HFF-Myc (cell line): ENCODE results near the gene HMG20B.

Experiments used
- DNase-seq: peaks from one replicate; pipeline ENCODE4 v3.0.0-alpha.2; 2011; ENCODE audit warnings: low read depth; ENCODE audit errors: extremely low read depth
- H3K4me3 ChIP-seq: replicated peaks from 2 replicates; pipeline ENCODE4 v1.5.1; 2011; ENCODE audit warnings: low read depth, mild to moderate bottlenecking, control low read depth, low read length
- CTCF ChIP-seq: IDR thresholded peaks from 2 replicates; pipeline ENCODE4 v1.5.1; 2012; ENCODE audit warnings: mild to moderate bottlenecking, low read depth, low read length, control low read depth; ENCODE audit errors: missing control alignments

HMG20B gene

GRCh38 chr19:3612901-3613741, 40.4 kb downstream of the HMG20B start:
- no peak for DNase-seq
- no peak for TF ChIP-seq CTCF
- H3K4me3 ChIP-seq, result no peak overlapping the region

GRCh38 chr19:3613818-3614661, 41.3 kb downstream of the HMG20B start:
- H3K4me3 ChIP-seq, result no peak overlapping the region
- no peak for TF ChIP-seq CTCF
- DNase-seq, result no peak

DNA sequence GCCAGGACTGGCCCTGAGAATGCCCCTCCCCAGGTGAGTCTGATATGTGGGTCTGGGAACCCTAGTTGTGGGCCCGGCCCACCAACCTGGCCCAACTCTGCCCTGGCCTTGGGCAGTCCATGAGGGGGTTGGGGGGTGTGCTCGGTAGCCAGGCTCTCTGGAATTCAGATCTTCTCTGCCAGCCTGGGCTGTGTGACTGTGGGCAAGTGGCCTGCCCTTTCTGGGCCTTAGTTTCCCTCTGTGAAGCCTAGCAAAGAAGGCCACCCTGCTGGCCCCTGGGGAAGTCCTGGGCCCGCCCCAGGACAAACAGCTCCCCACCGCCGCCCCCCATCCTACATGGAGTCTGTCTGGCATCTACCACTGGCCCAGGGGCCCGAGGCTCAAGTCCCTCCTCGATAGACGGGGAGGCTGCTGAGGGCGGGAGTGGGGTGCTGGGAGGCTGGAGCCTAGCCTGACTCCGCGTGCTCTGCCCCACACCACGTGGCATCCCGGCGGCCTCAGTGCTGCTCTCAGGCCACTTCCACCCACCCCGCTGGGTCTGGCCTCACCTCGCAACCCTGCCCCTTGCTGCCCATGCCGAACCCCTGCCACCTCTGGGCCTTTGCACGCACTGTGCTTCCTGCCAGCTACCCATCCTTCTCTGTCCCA, 42.2 kb downstream of the HMG20B start:
- no peak for TF ChIP-seq CTCF
- no peak for DNase-seq
- H3K4me3 ChIP-seq, result no peak overlapping the region

GRCh38 chr19:3615524-3616135, 42.9 kb downstream of the HMG20B start:
- no peak for TF ChIP-seq CTCF
- H3K4me3 ChIP-seq, result no peak overlapping the region
- DNase-seq, result no peak

- no peak for DNase-seq
- TF ChIP-seq CTCF, result no peak
Measured at GRCh38 chr19:3617463-3617862, 44.7 kb downstream of the HMG20B start.

GRCh38 chr19:3618144-3618810, 45.5 kb downstream of the HMG20B start:
- TF ChIP-seq CTCF, result peak; percentile 88
- H3K4me3 ChIP-seq, result no peak overlapping the region
- no peak for DNase-seq

More at GRCh38 chr19:3617463-3617862, 44.7 kb downstream of the HMG20B start:
- H3K4me3 ChIP-seq, result no peak overlapping the region
